Esophagus muscularis mucosa (tissue), 4 donors: ENCODE measurements around the gene MAP2K6. TPM values are rescaled to one million over a fixed set of nuclear protein-coding genes. Genes with fewer than 3 reads are reported as not detected.

Experiments
- DNase-seq: peaks from one replicate; pipeline ENCODE4 v3.0.0-alpha.2; 2017; ENCODE audit errors: extremely low spot score
- H3K27ac ChIP-seq, 4 donors: fragments of 200-600 bp; sonication (generic); replicated peaks in 1 of 4; 1 replicate in 3 of 4; 2 replicates in 1 of 4; pipeline ENCODE4 v1.5.1; 2016 to 2019; ENCODE audit warnings: mild to moderate bottlenecking in 1 of 4
- H3K27me3 ChIP-seq, 4 donors: fragments of 200-600 bp; sonication (generic); one replicate each; pipeline versions ENCODE4 v1.5.1 to v1.6.0; 2016 to 2019
- H3K36me3 ChIP-seq, 4 donors: fragments of 200-600 bp; sonication (generic); one replicate each; pipeline ENCODE4 v1.5.1; 2016 to 2019
- H3K4me1 ChIP-seq, 4 donors: fragments of 200-600 bp; sonication (generic); one replicate each; pipeline ENCODE4 v1.5.1; 2016 to 2019
- H3K4me3 ChIP-seq, 4 donors: fragments of 200-600 bp; sonication (generic); 1 replicate in 2 of 4; 2 replicates in 2 of 4; pipeline ENCODE4 v1.5.1; 2016 to 2019; ENCODE audit warnings: mild to moderate bottlenecking in 4 of 4, moderate library complexity in 1 of 4
- H3K9me3 ChIP-seq, 4 donors: fragments of 200-600 bp; sonication (generic); 1 replicate in 3 of 4; 2 replicates in 1 of 4; pipeline ENCODE4 v1.5.1; 2016 to 2019
- EP300 ChIP-seq: sonication (generic); formaldehyde crosslinking; IDR thresholded peaks from one replicate; pipeline ENCODE4 v1.6.1; 2017; ENCODE audit warnings: antibody characterized with exemption
- POLR2A ChIP-seq: fragments of 450-650 bp; IDR thresholded peaks from one replicate; pipeline ENCODE4 v1.6.1; 2017; ENCODE audit warnings: antibody characterized with exemption, moderate library complexity, mild to moderate bottlenecking, low read depth
- POLR2AphosphoS5 ChIP-seq, 2 donors: sonication (generic); formaldehyde crosslinking; IDR thresholded peaks; one replicate each; pipeline ENCODE4 v1.6.1; 2017; ENCODE audit warnings: antibody characterized with exemption in 2 of 2
- WGBS: methylation state at CpG from one replicate; pipeline ENCODE4 v1.1.5; 2018; 5-methylcytosine and 5-hydroxymethylcytosine counted together
- intact Hi-C: fragments of 100-400 bp; cut with DNase I; formaldehyde crosslinking; loops from one replicate; pipeline ENCODE4 v1.15.1; 2023
- total RNA-seq, 4 donors: library from RNA; depleted of rRNA; stranded (reverse); fragments of >200 nt; gene quantifications; one replicate each; pipeline versions ENCODE4 v1.1.0 to v1.2.1, GENCODE V29; 2016
- TF ChIP-seq, protein P1 (sequence below), 3 experiments: fragments of 200-600 bp in 2 of 3; fragments of 450-650 bp in 1 of 3; sonication (generic) in 2 of 3; IDR thresholded peaks; one replicate each; pipeline ENCODE4 v1.5.1; 2017 to 2019; ENCODE audit warnings: antibody characterized with exemption in 3 of 3, mild to moderate bottlenecking in 2 of 3, moderate library complexity in 1 of 3

MAP2K6 gene
- total RNA-seq, 4 donors from 2014 or later: 0.83 to 3.1 (median 1.5) TPM

DNA sequence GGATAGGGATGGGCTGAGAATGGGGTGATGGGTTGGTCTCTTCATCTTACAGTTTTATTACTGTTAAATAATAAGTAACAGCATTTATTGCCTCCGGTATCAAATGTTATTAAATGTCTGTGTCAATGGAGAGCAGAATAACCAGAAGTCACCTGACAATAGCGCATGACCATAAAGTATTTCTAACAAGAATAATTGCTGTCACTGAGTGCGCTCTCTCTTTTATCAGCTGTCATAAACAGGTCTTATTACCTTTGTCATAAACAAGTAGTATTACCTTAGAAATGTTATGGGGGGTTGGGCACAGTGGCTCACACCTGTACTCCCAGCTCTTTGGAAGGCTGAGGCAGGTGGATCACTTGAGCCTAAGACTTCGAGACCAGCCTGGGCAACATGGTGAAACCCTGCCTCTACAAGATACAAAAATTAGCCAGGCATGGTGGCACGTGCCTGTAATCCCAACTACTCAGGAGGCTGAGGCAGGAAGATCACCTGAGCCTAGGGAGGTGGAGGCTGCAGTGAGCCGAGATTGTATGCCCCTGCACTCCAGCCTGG, 120.6 kb downstream of the MAP2K6 start:
- WGBS: 96% methylated on average over 6 of the region's 6 CpGs
- no peak overlapping the region for H3K27ac ChIP-seq
- DNase-seq: no peak
- no peak overlapping the region for H3K4me3 ChIP-seq
- intact Hi-C loops: no loop called here
- peaks cover 6 to 53% (median 11%) of the 10 kb centered on the region in 4 donors for H3K36me3 ChIP-seq
- TF ChIP-seq EP300: no peak
- TF ChIP-seq POLR2A: no peak
- TF ChIP-seq, protein P1, sequence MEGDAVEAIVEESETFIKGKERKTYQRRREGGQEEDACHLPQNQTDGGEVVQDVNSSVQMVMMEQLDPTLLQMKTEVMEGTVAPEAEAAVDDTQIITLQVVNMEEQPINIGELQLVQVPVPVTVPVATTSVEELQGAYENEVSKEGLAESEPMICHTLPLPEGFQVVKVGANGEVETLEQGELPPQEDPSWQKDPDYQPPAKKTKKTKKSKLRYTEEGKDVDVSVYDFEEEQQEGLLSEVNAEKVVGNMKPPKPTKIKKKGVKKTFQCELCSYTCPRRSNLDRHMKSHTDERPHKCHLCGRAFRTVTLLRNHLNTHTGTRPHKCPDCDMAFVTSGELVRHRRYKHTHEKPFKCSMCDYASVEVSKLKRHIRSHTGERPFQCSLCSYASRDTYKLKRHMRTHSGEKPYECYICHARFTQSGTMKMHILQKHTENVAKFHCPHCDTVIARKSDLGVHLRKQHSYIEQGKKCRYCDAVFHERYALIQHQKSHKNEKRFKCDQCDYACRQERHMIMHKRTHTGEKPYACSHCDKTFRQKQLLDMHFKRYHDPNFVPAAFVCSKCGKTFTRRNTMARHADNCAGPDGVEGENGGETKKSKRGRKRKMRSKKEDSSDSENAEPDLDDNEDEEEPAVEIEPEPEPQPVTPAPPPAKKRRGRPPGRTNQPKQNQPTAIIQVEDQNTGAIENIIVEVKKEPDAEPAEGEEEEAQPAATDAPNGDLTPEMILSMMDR (IDR thresholded peaks at IDR 0.05): no peak
- no peak for TF ChIP-seq POLR2AphosphoS5 (IDR thresholded peaks at IDR 0.05)
- H3K27me3 ChIP-seq: no peaks in the 10 kb centered on the region
- H3K9me3 ChIP-seq: no peaks in the 10 kb centered on the region
- no peaks in the 10 kb centered on the region for H3K4me1 ChIP-seq

DNA sequence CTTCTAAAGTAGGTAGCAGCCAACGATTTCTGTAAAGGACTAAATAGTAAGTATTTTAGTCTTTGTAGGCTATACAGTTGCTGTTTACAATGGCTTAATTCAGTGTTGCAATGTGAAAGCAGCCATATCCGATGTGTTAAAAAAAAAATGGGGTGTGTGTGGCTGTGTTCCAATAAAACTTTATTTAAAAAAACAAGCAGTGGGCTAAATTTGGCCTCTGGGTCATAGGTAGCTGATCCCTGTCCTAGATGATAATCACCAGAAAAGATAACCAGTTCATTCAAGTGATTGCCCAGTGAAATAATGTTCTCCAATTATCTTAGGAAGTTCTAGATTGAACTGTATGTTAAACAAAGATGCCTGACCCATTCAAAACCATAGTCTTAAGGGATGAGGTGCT, 124.3 kb downstream of the MAP2K6 start:
- Histone ChIP-seq H3K36me3 (peaks cover 6 to 54% (median 13%) of the 10 kb centered on the region in 4 donors), H3K9me3 (no peaks in the 10 kb centered on the region), H3K4me3 (no peak overlapping the region), H3K27me3 (no peaks in the 10 kb centered on the region), H3K4me1 (no peaks in the 10 kb centered on the region), H3K27ac (no peak overlapping the region)
- DNase-seq: no peak
- intact Hi-C loops: no loop called here
- TF ChIP-seq EP300 (no peak), POLR2AphosphoS5 (IDR thresholded peaks at IDR 0.05) (no peak), POLR2A (no peak)
- TF ChIP-seq, protein P1 (IDR thresholded peaks at IDR 0.05): no peak
- 92% methylated on average over 2 of the region's 2 CpGs for WGBS

DNA sequence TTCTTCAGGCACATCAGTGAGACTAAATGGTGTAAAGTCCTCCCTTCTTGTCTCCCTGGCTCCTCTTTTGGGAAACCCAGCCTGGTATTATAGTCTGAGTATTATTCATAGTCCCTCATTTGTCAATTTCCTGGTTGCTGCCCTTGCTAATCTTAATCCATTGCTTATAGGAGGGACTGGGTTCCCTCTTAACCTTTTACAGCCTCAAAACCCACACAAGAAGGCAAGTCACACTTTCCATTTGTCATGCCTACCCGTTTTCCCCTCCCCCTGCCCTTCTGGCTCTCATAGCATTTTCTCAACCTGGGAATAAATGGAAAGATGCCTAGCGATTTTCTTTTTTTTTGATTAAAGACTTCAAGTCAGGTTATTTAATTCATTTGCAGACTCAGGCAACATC, 124.8 kb downstream of the MAP2K6 start:
- DNase-seq: no peak
- Histone ChIP-seq H3K4me3 (no peak overlapping the region), H3K36me3 (peaks cover 6 to 50% (median 12%) of the 10 kb centered on the region in 4 donors), H3K27ac (no peak overlapping the region), H3K9me3 (no peaks in the 10 kb centered on the region), H3K4me1 (no peaks in the 10 kb centered on the region), H3K27me3 (no peaks in the 10 kb centered on the region)
- intact Hi-C loops: no loop called here
- TF ChIP-seq, protein P1 (IDR thresholded peaks at IDR 0.05): no peak
- WGBS: 81% methylated on average over 2 of the region's 2 CpGs

DNA sequence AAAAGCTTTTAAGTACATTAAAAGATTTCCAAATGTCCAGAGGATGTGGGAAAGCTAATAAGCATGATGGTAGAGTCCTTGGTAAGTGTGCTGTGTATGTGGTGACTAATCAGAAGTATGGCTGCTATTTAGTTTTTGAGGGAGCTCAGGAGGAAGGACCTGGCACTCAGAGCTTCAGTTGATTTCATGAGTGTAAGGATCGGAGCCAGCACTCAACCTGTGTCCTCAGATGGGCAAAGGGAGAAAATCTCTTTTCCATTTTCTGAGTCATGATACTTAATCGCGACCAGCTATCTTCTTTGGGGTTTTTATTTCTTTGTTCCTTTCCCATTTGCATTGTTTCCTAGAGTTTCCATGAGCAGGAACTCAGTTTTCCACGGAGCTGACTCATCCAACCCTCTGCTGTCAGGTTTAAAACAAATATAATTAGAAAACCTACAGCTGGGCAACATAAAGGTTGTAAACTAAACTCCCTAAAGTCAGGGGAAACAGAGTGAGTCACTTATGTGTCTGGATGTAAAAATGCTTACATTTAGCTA, 125.4 kb downstream of the MAP2K6 start:
- Histone ChIP-seq H3K27ac (no peak overlapping the region), H3K27me3 (no peaks in the 10 kb centered on the region), H3K4me1 (no peaks in the 10 kb centered on the region), H3K36me3 (peaks cover 6 to 45% (median 12%) of the 10 kb centered on the region in 4 donors), H3K9me3 (no peaks in the 10 kb centered on the region), H3K4me3 (no peak overlapping the region)
- 70% methylated on average over 4 of the region's 4 CpGs for whole genome bisulfite sequencing
- intact Hi-C loops: no loop called here
- no peak for DNase-seq
- TF ChIP-seq EP300 (no peak), POLR2A (no peak), POLR2AphosphoS5 (IDR thresholded peaks at IDR 0.05) (no peak)
- TF ChIP-seq, protein P1 (IDR thresholded peaks at IDR 0.05): no peak

DNA sequence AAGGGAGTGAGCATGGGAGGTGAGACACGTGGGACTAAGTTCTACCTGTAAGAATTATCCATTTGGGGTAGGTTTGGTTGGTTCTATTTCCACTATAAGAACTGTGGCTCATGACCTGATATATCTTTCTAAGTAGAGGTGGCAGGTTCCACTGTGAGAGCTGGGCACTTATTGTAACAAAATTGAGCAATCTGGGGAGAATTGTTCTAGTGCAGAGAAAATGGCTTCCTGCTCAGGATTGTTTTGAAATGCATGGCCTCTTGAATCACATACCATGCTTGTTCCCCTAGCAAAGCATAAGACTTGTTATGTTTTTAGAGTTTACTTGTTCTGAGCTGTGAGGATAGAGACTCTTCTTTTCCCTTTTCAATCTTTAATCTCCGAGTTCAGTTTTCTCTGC, 125.9 kb downstream of the MAP2K6 start:
- H3K4me3 ChIP-seq: no peak overlapping the region
- no peaks in the 10 kb centered on the region for H3K4me1 ChIP-seq
- H3K27me3 ChIP-seq: no peaks in the 10 kb centered on the region
- TF ChIP-seq, protein P1 (IDR thresholded peaks at IDR 0.05): no peak
- no peaks in the 10 kb centered on the region for H3K9me3 ChIP-seq
- no peak overlapping the region for H3K27ac ChIP-seq
- H3K36me3 ChIP-seq: peaks cover 6 to 40% (median 12%) of the 10 kb centered on the region in 4 donors
- 74% methylated on average over 2 of the region's 2 CpGs for WGBS
- no peak for DNase-seq
- intact Hi-C loops: no loop called here
